Stimulated activated CD4-positive, alpha-beta T cell treated with anti-CD3 and anti-CD28 coated beads, Interleukin-1b, Interleukin-23, amount 100 ng/mL, for 4 hours (primary cell): ENCODE results near the gene ALDOA.
A peak's percentile ranks its signal among the peaks of the same experiment; 100 is the strongest.
"Not testable (repeated sequence)": the region's sequence is repeated elsewhere in the genome, so short reads cannot be mapped to it uniquely, and the experiment has no call there.

ENCODE experiments used
- DNase-seq, 2 donors: peaks; one replicate each; pipeline ENCODE4 v3.0.0-alpha.2; 2020; ENCODE audit warnings: low read depth in 2 of 2

ALDOA gene

GRCh38 chr16:30065102-30065942 lies at the start of gene ALDOA:
ALDOA (plus strand) TSS chr16:30065760; CDS start chr16:30066898, 1,138 bp downstream.
- DNase-seq: peak; percentile 91 to 93

- no peak for DNase-seq
Observed at GRCh38 chr16:30016555-30017276, 48.8 kb upstream of the ALDOA start.

GRCh38 chr16:30017277-30017656 lies 48.3 kb upstream of the ALDOA start:
- DNase-seq: no peak

GRCh38 chr16:30017937-30018336 lies 47.6 kb upstream of the ALDOA start:
- not testable (repeated sequence) for DNase-seq

- DNase-seq: no peak
Observed at GRCh38 chr16:30018731-30019158, 46.8 kb upstream of the ALDOA start.

- no peak for DNase-seq
Observed at GRCh38 chr16:30022887-30023286, 42.7 kb upstream of the ALDOA start, which contains the start of gene C16orf92. C16orf92 (plus strand) TSS chr16:30023198; CDS start chr16:30023341, 143 bp downstream.

- no peak for DNase-seq
Observed at GRCh38 chr16:30023586-30023985, 42.0 kb upstream of the ALDOA start.

- DNase-seq: no peak
Observed at GRCh38 chr16:30024451-30024850, 41.1 kb upstream of the ALDOA start.

- DNase-seq: no peak
Observed at GRCh38 chr16:30025156-30025555, 40.4 kb upstream of the ALDOA start.

- DNase-seq: no peak
Observed at GRCh38 chr16:30025574-30025973, 40.0 kb upstream of the ALDOA start.

GRCh38 chr16:30026449-30026848 lies 39.1 kb upstream of the ALDOA start:
- DNase-seq: no peak

- DNase-seq: no peak
Observed at GRCh38 chr16:30027588-30028437, 37.7 kb upstream of the ALDOA start.

GRCh38 chr16:30028438-30029076 lies 37.0 kb upstream of the ALDOA start:
- DNase-seq: no peak

GRCh38 chr16:30030011-30030685 lies 35.4 kb upstream of the ALDOA start:
- no peak for DNase-seq

- no peak for DNase-seq
Observed at GRCh38 chr16:30030841-30031413, 34.6 kb upstream of the ALDOA start, which contains the start of gene TLCD3B. TLCD3B (minus strand) TSS chr16:30031271; CDS start chr16:30030527, 744 bp downstream.

GRCh38 chr16:30031477-30031918 lies 34.1 kb upstream of the ALDOA start:
- DNase-seq: no peak

- peak; percentile 30 to 46 for DNase-seq
Observed at GRCh38 chr16:30032083-30032819, 33.3 kb upstream of the ALDOA start.

GRCh38 chr16:30033270-30033669 lies 32.3 kb upstream of the ALDOA start:
- DNase-seq: no peak

GRCh38 chr16:30040221-30040620 lies 25.3 kb upstream of the ALDOA start:
- no peak for DNase-seq

GRCh38 chr16:30040690-30041089 lies 24.9 kb upstream of the ALDOA start:
- not testable (repeated sequence) for DNase-seq
